ENCODE results near the gene DDX10. TPM values are rescaled to one million over a fixed set of nuclear protein-coding genes. Genes with fewer than 3 reads are reported as not detected.

The DDX10 gene
- total and polyA plus RNA-seq, 8 donors: 11.6 to 22.6 (median 17.6) TPM

GRCh38 chr11:108916935-108917334, 252.1 kb downstream of the DDX10 start:
- Histone ChIP-seq H3K4me1 (no peaks in the 10 kb centered on the region), H3K9me3 (no peaks in the 10 kb centered on the region), H3K36me3 (peaks cover 0 to 11% (median 2%) of the 10 kb centered on the region in 4 donors), H3K27ac (no peak overlapping the region), H3K27me3 (no peaks in the 10 kb centered on the region), H3K4me3 (no peak overlapping the region)
- intact Hi-C loops (cut with DNase I; ENCODE audit: low total_unique reads): no loop called here
- DNase-seq: no peak
- TF ChIP-seq EP300 (IDR thresholded peaks at IDR 0.05) (no peak), POLR2AphosphoS5 (IDR thresholded peaks at IDR 0.05) (no peak), POLR2A (IDR thresholded peaks at IDR 0.05) (no peak)
- TF ChIP-seq, protein P1, sequence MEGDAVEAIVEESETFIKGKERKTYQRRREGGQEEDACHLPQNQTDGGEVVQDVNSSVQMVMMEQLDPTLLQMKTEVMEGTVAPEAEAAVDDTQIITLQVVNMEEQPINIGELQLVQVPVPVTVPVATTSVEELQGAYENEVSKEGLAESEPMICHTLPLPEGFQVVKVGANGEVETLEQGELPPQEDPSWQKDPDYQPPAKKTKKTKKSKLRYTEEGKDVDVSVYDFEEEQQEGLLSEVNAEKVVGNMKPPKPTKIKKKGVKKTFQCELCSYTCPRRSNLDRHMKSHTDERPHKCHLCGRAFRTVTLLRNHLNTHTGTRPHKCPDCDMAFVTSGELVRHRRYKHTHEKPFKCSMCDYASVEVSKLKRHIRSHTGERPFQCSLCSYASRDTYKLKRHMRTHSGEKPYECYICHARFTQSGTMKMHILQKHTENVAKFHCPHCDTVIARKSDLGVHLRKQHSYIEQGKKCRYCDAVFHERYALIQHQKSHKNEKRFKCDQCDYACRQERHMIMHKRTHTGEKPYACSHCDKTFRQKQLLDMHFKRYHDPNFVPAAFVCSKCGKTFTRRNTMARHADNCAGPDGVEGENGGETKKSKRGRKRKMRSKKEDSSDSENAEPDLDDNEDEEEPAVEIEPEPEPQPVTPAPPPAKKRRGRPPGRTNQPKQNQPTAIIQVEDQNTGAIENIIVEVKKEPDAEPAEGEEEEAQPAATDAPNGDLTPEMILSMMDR (IDR thresholded peaks at IDR 0.05): no peak
- 79 to 89% (median 86%) methylated on average over 2 of the region's 2 CpGs for WGBS, 5 donors

- H3K4me3 ChIP-seq: no peak overlapping the region
- no peaks in the 10 kb centered on the region for H3K4me1 ChIP-seq
- intact Hi-C loops (cut with DNase I; ENCODE audit: low total_unique reads): no loop called here
- WGBS, 5 donors: 89 to 99% (median 97%) methylated on average over 2 of the region's 2 CpGs
- TF ChIP-seq POLR2A (IDR thresholded peaks at IDR 0.05) (no peak), EP300 (IDR thresholded peaks at IDR 0.05) (no peak), POLR2AphosphoS5 (IDR thresholded peaks at IDR 0.05) (no peak)
- no peaks in the 10 kb centered on the region for H3K9me3 ChIP-seq
- H3K27me3 ChIP-seq: no peaks in the 10 kb centered on the region
- DNase-seq: no peak
- H3K36me3 ChIP-seq: peaks cover 0 to 11% (median 2%) of the 10 kb centered on the region in 4 donors
- no peak overlapping the region for H3K27ac ChIP-seq
Measured at GRCh38 chr11:108921211-108921610, 256.3 kb downstream of the DDX10 start.

DNA sequence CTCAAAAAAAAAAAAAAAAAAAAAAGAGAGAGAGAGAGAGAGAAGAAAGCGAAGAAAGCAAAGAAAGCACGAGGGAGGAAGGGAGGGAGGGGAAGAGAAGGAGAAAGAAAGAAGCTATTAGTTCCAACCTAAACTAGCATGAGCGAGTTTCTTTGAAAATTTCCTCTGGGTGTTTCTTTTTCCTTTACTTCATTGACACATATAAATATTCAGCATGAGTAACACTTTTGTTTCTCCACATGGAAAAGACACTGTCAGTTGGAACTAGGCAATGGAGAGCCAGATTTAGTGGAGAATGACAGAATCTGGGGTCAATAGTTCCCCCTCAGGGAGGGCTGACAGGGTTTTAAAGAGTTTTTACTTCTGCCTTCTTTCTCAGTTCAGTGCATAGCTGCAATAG, 257.4 kb downstream of the DDX10 start:
- Histone ChIP-seq H3K4me1 (no peaks in the 10 kb centered on the region), H3K4me3 (no peak overlapping the region), H3K27ac (no peak overlapping the region), H3K36me3 (peaks cover 0 to 11% (median 2%) of the 10 kb centered on the region in 4 donors), H3K9me3 (no peaks in the 10 kb centered on the region), H3K27me3 (no peaks in the 10 kb centered on the region)
- DNase-seq: no peak
- TF ChIP-seq POLR2AphosphoS5 (IDR thresholded peaks at IDR 0.05) (no peak), EP300 (IDR thresholded peaks at IDR 0.05) (no peak), POLR2A (IDR thresholded peaks at IDR 0.05) (no peak)
- TF ChIP-seq, protein P1 (IDR thresholded peaks at IDR 0.05): no peak
- intact Hi-C loops (cut with DNase I; ENCODE audit: low total_unique reads): no loop called here
- 78 to 92% (median 83%) methylated on average over 3 of the region's 3 CpGs for WGBS, 5 donors

GRCh38 chr11:108923413-108923812, 258.5 kb downstream of the DDX10 start:
- peaks cover 0 to 4% (median 2%) of the 10 kb centered on the region in 4 donors for H3K36me3 ChIP-seq
- TF ChIP-seq POLR2AphosphoS5 (IDR thresholded peaks at IDR 0.05) (no peak), EP300 (IDR thresholded peaks at IDR 0.05) (no peak), POLR2A (IDR thresholded peaks at IDR 0.05) (no peak)
- TF ChIP-seq, protein P1 (IDR thresholded peaks at IDR 0.05): no peak
- DNase-seq: peak in 1 of 2 donors; percentile 12
- no peaks in the 10 kb centered on the region for H3K27me3 ChIP-seq
- H3K4me3 ChIP-seq: no peak overlapping the region
- intact Hi-C loops (cut with DNase I; ENCODE audit: low total_unique reads): no loop called here
- no peak overlapping the region for H3K27ac ChIP-seq
- no peaks in the 10 kb centered on the region for H3K4me1 ChIP-seq
- no peaks in the 10 kb centered on the region for H3K9me3 ChIP-seq
- WGBS, 5 donors: 71 to 88% (median 79%) methylated on average over 1 of the region's 1 CpG

GRCh38 chr11:108926171-108926840, 261.4 kb downstream of the DDX10 start:
- no peaks in the 10 kb centered on the region for H3K9me3 ChIP-seq
- no peak overlapping the region for H3K4me3 ChIP-seq
- no peak for DNase-seq
- no peaks in the 10 kb centered on the region for H3K36me3 ChIP-seq
- H3K27ac ChIP-seq: no peak overlapping the region
- no peak for TF ChIP-seq POLR2A (IDR thresholded peaks at IDR 0.05)
- no peak for TF ChIP-seq EP300 (IDR thresholded peaks at IDR 0.05)
- TF ChIP-seq POLR2AphosphoS5 (IDR thresholded peaks at IDR 0.05): no peak
- TF ChIP-seq, protein P1 (IDR thresholded peaks at IDR 0.05): no peak
- intact Hi-C loops (cut with DNase I; ENCODE audit: low total_unique reads): no loop called here
- H3K4me1 ChIP-seq: no peaks in the 10 kb centered on the region
- WGBS, 5 donors: 87 to 93% (median 89%) methylated on average over 5 of the region's 5 CpGs
- no peaks in the 10 kb centered on the region for H3K27me3 ChIP-seq
